GM04503 (cell line): ENCODE measurements around the gene ABCB1.
"Not testable (repeated sequence)": the region's sequence is repeated elsewhere in the genome, so short reads cannot be mapped to it uniquely, and the experiment has no call there.

Experiments used
- DNase-seq: peaks from one replicate; pipeline ENCODE4 v3.0.0-alpha.2; 2012; ENCODE audit warnings: low read depth

ABCB1 gene

DNA sequence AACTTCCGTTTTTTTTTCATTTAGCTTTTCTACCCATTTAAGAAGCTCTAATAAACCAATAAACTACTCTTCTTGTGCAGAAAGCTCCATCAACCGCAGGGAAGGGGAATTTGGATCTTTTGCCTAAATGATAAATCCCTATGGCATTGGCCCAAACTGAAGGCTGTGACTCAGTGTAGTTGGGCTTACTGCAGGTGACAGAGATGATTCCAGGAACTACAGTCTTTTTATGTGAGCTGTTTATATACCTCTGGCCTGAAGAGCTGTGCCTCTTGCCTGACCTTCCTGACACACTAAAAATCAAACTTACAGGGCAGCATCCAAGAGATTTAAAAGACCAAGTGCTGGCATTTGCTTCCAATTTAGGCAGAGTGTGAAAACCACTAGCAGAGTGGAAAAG is 25.2 kb downstream of the ABCB1 start:
- DNase-seq = no peak

DNA sequence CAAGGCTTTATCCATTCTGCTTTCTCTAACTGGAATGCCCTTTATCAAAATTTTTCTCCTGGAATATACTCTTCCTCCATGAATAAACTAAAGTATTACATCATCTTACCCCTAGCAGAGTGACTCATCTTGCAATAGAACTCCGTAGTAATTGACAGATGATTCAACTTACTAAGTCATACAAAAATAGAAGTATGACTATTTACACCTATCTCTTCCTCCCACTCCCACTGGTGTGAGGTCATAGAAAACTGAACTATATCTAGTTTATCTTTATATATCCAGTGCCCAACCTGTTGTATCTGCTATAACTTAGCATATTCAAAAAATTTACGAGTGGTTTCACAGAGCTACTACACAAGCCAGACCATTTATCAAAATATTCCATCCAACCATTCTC is 26.1 kb downstream of the ABCB1 start:
- DNase-seq = no peak

DNA sequence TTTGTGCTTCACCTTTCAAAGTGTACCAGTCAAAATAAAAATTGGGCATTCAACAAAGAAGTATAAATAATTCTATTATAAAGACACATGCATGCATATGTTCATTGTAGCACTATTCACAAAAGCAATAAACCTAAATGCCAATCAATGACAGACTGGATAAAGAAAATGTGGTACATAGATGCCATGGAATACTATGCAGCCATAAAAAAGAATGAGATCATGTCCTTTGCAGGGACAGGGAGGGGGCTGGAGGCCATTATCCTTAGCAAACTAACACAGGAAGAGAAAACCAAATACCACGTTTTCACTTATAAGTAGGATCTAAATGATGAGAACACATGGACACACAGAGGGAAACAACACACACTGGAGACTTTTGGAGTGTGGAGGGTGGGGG is 28.2 kb downstream of the ABCB1 start:
- DNase-seq = not testable (repeated sequence)

DNA sequence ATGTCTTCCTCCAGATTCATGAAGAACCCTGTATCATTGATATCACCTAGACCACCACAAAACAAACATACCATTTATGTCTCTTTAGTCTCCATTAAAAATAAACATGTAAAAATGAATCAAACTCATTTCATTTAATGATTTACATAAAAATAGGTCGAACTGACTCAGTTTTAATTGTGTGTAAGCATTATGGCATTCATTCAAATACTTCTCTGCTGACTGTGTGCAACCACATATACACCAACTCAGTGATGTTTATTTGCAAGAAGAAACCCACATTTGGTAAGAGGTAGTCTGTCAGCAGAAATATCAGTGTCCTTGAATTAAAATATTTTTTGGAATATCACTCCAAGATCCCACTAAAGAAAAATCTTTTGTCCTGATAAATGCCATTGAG is 30.5 kb downstream of the ABCB1 start:
- DNase-seq = peak; percentile 10

DNA sequence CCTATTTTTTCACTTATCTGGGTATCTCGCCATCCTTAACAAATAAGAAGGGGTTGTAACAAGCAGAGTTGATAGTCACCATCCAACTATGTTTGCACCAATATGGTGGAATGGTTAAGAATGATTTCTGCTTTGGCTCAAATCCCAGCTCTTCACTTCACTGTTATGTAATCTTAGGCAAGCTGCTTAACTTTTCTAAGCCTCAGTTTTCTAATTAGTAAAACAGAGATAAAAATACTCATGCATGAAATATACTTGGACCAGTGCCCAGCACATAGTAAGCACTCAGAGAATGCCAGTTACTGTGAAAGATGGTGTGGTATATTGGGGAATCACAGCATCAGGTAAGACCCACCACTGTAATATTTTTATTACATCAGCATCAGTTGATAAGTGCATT is 33.6 kb downstream of the ABCB1 start:
- DNase-seq = no peak

DNA sequence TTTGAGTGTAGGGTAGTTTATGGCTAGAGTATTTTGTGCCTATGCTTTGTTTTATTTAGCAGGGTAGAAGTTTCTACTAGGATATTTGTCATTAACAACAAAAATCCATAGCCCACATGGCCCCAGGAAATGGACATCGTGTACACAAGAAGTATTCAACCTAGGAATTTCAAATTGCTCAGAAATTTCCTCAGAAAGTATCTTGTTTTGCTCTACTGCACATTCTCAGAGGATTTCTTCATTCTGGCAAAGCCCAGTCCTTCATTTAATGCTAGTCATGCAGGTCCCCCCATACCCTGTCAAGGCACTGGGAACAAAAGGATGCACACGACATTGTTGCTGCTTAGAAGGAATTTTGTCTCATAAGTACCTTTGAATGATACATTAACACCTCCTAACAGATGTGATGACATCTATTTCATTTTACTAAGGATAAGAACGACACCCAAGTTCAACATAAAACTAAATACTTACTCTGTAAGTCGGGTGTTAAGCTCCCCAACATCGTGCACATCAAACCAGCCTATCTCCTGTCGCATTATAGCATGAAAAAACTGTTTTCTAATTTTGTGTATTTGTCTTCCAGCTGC is 34.3 kb downstream of the ABCB1 start:
- no peak for DNase-seq

DNA sequence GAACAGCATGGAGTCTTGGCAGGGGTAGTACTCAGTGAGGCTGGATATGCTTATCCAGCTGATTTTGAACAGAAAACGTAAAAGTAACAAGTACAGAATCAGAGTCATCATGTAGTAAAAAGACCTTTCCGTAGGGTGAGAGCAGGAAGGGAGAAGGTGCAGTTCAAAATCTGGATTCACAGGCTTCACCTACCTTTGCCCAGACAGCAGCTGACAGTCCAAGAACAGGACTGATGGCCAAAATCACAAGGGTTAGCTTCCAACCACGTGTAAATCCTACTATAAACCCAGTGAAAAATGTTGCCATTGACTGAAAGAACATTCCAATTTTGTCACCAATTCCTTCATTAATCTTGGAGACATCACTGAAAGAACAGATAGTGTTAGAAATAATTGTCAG is 34.8 kb downstream of the ABCB1 start:
- no peak for DNase-seq

DNA sequence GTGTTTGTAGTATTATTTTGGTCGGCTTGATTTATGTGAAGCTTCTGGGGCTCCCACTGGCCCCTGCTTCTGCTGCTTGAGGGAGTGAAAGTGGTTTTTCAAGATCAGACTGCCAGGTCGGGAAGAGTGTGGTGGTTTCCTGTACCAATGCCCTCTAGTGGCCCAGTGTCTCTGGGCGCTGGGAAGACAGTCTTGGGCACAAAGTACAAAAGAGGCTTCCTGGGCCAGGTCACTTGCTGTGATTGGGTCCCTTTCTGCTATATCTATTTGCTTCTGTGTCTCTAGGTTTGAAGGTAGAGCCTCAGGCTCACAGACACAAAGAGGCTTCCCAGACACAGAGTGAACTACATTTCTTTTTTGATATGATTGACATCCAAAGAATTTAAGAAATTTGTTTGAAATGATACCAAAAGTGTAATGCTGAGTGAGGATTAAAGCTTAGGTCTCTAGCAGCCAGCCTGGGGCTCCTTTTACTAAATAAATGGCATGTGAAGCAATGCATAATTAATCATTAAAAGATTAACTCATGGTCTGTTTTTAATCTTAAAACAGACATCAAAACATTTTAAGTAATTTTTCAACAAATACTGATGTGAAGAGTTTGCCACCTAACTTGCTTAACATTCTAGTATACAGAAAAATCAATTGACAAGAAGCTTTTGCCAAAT is 36.3 kb downstream of the ABCB1 start:
- no peak for DNase-seq

DNA sequence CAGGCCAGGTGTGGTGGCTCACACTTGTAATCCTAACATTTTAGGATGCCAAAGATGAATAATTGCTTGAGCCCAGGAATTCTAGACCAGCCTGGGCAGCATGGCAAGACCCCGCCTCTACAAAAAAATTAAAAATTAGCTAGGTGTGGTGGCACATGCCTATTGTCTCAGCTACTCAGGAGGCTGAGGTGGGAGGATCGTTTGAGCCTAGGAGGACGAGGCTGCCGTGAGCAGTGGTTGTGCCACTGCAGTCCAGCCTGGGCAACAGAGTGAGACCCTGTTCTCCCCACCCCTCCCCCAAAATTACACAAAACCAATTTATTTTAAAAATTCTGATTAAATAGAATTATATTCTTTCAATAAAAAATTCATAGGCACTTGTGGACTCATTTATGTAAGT is 39.0 kb downstream of the ABCB1 start:
- no peak for DNase-seq

DNA sequence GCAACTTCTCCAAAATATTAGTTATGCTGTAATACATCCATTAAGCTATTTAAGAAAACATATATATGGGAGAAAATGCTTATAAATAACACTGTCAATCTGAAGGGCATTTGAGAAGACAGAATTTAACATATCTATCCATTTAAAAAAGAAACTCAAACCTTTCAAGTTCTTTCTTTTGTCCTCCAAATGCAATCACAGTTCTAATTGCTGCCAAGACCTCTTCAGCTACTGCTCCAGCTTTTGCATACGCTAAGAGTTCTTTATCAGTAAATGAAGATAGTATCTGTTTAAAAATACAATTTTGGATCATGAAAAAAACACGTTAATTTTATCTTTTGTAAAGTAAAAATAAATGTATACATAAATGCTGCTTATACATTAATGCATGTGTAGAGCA is 39.6 kb downstream of the ABCB1 start:
- no peak for DNase-seq

DNA sequence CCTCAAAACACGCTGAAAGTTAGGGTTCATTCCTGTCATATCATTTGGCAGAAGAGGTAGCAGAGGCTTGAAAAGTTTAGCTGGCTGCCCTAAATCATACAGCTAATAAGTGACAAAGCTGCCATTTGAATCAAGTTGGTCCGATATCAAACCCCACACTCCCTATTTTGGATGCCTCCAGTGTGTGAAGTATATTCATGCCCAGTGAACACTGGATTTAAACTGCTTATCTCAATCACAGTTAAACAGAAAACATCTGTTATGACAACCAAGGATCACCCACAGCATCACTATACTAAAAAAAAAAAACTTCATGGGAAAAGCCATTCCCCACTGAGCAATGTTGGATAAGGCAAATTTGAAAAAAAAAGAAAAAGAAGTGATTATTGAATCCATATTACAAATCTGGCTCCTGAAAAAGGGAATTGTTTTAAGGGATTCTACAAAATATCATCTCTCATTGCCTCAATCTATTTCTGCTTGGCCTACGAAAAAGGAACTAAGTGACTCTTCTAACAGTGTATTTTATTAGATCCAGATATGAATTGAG is 48.3 kb downstream of the ABCB1 start:
- no peak for DNase-seq

DNA sequence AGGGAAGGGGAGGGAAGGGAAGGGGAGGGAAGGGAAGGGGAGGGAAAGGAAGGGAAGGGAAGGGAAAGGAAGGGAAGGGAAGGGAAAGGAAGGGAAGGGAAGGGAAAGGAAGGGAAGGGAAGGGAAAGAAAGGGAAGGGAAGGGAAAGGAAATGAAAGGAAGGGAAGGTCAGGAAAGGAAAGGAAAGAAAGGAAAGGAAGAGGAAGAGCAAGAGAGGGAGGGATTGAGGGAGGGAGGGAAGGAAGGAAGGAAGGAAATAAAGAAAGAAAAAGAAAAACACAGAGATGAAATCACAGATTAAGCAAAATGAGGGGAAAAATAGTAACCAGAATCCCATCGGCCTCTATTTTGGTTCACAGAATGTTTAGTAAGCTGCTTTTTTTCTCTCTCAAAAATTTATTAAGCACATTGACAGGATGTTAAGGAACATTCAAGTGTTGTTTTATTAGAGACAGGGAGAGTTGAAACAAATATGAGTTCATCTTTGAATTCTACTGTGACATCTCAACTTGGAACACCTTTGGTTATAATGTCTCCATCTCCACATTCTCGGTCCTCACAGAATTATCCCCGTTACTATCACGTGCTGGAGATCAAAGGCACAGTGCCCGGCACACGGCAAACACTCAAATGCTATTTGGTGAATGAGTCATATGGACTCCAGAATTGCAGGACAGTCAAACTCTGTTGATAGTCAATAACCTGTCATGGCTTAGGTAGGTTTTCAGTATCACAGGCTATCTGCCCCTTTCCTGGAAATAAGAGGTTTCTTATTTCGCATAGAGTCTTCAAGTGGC is 52.4 kb downstream of the ABCB1 start:
- DNase-seq = no peak

DNA sequence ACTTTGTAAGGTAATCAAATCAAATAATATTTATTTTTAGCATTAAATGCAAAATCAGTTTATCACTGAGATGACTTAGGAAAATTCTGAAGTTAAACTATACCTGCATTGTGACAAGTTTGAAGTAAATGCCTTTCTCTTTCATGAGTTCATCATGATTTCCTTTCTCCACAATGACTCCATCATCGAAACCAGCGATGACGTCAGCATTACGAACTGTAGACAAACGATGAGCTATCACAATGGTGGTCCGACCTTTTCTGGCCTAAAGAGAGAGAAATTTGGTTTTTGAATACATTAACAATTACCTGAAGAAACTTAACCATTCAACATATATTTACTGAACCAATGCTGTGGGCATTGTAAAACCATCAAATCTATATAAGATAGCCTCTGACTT is 54.9 kb downstream of the ABCB1 start:
- DNase-seq = no peak

DNA sequence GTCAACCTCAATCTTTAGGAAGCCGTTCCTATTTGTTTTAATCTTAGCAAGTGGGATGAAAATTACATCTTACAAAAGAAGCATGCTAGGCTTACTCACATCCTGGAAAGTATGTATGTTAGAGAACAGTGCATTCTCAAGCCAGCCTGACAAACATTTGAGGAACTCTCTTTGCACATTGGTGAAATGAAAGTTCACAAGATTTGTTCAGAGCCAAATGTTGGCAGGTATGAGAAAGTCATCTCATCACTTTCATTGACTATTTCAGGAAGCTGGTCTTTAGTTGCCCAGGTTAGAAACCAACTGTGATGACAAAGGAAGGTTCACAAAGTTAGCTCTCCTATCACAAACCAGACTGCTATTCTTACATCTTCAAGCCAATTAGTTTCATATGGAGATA is 57.1 kb downstream of the ABCB1 start:
- DNase-seq = no peak

DNA sequence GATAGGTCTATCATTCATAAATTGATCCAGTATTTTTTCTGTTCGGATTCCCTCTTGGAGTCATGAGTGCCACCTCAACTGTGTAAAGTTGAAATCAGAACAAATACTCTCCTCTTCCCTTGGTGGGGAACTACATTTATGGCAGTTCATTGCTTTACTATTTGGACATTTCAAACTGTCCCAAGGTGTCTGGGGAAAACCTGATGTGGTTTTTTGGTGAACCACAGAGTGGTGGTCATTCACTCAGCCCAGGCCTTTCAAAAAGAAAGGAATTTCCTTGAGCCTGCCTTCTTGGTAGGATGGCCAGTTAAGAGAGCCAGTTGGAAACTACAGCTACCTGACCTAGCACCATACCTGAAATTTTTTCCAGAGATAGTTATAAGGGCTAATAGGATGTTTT is 59.0 kb downstream of the ABCB1 start:
- DNase-seq = no peak

DNA sequence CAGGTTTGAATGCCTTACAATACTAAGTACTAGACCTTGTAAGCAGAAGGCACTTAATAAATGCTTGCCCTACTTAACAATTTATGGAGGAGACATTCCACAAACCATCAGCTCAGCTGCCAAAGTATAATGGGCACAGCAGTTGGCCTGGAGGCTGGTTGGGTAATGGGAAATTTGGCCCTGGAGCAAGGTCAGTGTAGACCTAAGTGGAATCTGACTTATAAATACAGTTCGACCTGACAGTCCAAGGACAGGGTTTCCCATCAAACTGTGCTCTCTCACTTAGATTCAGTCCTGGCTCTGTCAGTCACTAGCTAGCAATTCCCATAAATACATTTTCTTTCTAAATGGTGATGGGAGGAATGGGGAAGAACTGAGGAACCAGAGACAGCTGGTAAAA is 62.6 kb downstream of the ABCB1 start:
- no peak for DNase-seq

DNA sequence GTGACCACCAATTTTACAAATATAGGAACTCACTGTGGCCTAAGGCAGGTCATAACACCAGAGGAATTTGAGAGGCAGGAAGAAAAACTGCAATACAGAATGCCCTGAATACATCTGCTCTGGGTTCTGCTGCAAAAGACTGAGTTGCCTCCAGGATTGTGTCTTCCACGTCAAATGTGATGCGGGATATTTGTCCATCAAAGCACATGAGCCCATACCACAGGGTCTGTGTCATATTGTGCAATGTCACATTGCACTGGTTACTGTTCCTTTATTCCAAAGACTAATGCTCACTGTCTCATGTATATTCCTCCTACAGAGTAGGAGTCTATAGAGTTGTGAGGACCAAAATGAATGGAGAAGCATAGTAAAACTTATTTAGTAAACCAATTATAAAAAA is 66.6 kb downstream of the ABCB1 start:
- DNase-seq = no peak

DNA sequence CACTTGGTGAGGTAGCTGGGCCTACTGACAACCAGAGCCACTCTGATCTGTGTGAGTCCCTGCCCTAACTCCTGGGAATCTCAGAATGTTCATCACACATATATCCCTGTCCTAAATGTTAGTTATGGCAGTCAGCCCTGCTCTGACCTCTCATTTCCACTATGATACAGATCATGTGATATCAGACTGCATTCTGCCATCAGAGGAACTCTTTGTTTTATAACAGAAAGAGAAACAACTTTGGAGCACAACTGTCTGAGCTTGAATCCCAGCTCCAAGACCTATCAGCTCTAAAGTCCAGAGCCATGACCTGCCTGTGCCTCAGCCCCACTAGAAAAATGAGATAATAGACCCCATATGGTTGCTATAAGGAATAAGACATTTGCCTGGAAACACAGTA is 70.6 kb downstream of the ABCB1 start:
- no peak for DNase-seq

DNA sequence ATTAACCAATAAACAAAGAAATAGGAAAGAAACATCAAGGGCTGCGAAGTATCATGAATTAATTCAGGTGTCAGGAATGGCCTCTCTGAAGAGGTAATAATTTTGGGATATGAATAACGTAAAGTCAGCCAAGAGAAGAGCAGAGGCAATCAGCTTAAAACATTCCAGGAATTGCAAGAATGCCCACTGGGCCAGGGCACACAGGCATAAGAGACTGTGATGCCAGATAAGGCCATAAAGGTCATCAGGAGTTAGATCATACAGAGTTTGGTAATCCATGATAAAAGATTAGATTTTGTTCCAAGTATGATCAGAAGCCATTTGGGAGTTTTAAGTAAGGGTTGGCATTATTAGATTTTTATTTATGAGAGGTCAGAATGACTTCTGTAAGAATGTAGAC is 72.0 kb downstream of the ABCB1 start:
- no peak for DNase-seq

DNA sequence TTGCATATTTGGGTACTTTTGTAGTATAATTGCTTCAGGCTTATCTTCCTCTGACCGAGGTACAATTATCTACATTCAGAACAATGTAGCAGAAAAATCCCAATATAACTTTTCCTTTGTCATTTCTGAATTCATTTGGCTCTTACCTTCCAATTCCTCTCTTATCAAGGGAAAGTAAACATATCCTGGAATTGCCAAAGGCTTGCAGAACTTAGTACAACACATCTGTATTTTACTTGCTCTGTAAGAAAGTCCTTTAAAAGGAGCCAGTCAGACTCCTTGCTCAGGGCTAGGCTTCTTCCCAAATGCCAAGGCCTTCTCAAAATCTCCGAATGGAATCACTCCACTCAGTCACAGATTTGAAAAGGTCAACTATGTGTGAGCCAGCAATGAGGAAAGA is 81.9 kb downstream of the ABCB1 start:
- no peak for DNase-seq

DNA sequence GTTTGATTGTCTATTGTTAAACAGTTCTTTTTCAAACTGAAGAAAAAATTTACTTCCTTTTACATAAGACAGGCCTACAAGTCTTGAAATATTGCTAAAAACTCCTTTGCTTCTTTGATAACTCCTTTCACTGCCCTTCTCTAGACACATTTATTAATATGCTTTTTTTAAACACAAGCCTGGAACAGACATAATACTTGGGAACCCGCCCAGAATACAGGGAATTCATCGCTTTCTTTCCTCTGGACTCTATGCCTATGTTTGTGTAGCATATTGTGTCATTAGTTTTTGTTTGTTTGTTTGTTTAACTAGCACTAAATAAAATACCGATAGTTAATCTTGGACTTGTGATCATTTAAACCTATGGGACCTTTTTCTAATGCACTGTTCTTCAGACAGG is 82.8 kb downstream of the ABCB1 start:
- DNase-seq = no peak

DNA sequence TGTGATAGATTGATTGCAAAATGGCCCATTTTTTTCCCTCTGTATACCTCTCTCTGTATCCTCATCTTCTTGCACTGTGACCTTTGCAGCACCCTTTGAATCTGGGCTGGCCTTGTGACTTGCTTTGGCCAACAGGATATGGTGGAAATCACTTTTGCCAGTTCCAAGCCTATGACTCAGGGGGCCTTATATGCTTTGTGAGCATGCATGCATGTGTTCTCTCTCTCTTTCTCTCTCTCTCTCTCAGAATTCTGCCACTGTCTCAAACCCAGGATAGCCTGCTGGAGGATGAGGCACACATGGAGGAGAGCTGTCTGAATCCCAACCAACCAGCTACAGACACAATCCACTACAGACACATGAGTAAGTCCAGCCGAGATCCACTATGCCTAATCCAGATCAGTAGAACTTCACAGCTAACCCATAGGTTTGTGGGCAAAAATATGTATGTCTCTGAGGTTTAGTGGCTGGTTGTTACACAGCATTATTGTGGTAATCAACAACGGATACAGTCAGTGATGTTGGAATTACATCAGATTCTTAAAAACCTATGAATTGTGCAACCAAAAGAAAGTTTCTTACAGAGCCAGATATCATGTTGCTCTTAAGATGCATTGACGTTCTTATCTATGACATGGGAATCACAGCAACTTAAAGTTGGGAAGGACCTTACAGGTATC is 83.4 kb downstream of the ABCB1 start:
- DNase-seq = no peak
